CD14-positive monocyte (primary cell): ENCODE results near the gene INPP5A. TPM values are rescaled to one million over a fixed set of nuclear protein-coding genes. Genes with fewer than 3 reads are reported as not detected.

Experiments
- DNase-seq, 3 donors: peaks; one replicate each; pipeline ENCODE4 v3.0.0-alpha.2; 2011 to 2022
- H2AFZ ChIP-seq: 2 replicates; pipeline ENCODE4 v1.6.0; 2012; ENCODE audit warnings: mild to moderate bottlenecking, low read depth, low read length, inconsistent platforms; ENCODE audit not compliant: insufficient read depth, poor library complexity, severe bottlenecking
- H3K27ac ChIP-seq, 2 donors: 1 replicate in 1 of 2; 2 replicates in 1 of 2; pipeline ENCODE4 v1.5.1; 2012 to 2013; ENCODE audit warnings: low read length in 2 of 2, control low read depth in 1 of 2, inconsistent platforms in 1 of 2, low read depth in 1 of 2, mild to moderate bottlenecking in 1 of 2
- H3K27me3 ChIP-seq, 2 donors: one replicate each; pipeline versions ENCODE4 v1.6.0 to v1.6.1; 2011 to 2013; ENCODE audit warnings: low read length in 2 of 2; ENCODE audit not compliant: control insufficient read depth in 2 of 2, insufficient read depth in 2 of 2
- H3K36me3 ChIP-seq, 2 donors: replicated peaks in 1 of 2; 1 replicate in 1 of 2; 2 replicates in 1 of 2; pipeline versions ENCODE4 v1.5.1 to v1.6.1; 2012 to 2013; ENCODE audit warnings: low read length in 2 of 2, control low read depth in 1 of 2, inconsistent platforms in 1 of 2, mild to moderate bottlenecking in 1 of 2; ENCODE audit not compliant: insufficient read depth in 2 of 2, control insufficient read depth in 1 of 2
- H3K4me1 ChIP-seq, 2 donors: 1 replicate in 1 of 2; 2 replicates in 1 of 2; pipeline versions ENCODE4 v1.5.1 to v1.6.1; 2012 to 2013; ENCODE audit warnings: low read length in 2 of 2, control low read depth in 1 of 2, inconsistent platforms in 1 of 2, mild to moderate bottlenecking in 1 of 2, moderate library complexity in 1 of 2; ENCODE audit not compliant: insufficient read depth in 2 of 2, control insufficient read depth in 1 of 2
- H3K4me2 ChIP-seq: replicated peaks from 2 replicates; pipeline ENCODE3; 2012; ENCODE audit warnings: low read length, moderate library complexity, mild to moderate bottlenecking; ENCODE audit not compliant: poor library complexity, severe bottlenecking; ENCODE audit errors: extremely low read depth
- H3K4me3 ChIP-seq, 3 experiments: fragments of 200-600 bp in 1 of 3; sonication (generic) in 1 of 3; replicated peaks in 1 of 3; 1 replicate in 2 of 3; 2 replicates in 1 of 3; pipeline ENCODE4 v1.5.1; 2011 to 2013; ENCODE audit warnings: low read length in 3 of 3, mild to moderate bottlenecking in 3 of 3, control low read depth in 2 of 3, low read depth in 2 of 3, inconsistent platforms in 1 of 3, moderate library complexity in 1 of 3
- H3K79me2 ChIP-seq: 2 replicates; pipeline ENCODE4 v1.6.0; 2012; ENCODE audit warnings: mild to moderate bottlenecking, control low read depth, inconsistent platforms, low read length, moderate library complexity; ENCODE audit not compliant: insufficient read depth
- H3K9ac ChIP-seq: 2 replicates; pipeline ENCODE4 v1.6.0; 2017; ENCODE audit warnings: low read length, mild to moderate bottlenecking; ENCODE audit not compliant: insufficient read depth, poor library complexity, severe bottlenecking
- H3K9me3 ChIP-seq, 2 donors: replicated peaks in 1 of 2; 1 replicate in 1 of 2; 2 replicates in 1 of 2; pipeline versions ENCODE4 v1.5.1 to v1.6.1; 2012 to 2013; ENCODE audit warnings: low read length in 2 of 2, control low read depth in 1 of 2; ENCODE audit not compliant: control insufficient read depth in 1 of 2, insufficient read depth in 1 of 2
- H4K20me1 ChIP-seq: 2 replicates; pipeline ENCODE4 v1.6.0; 2012; ENCODE audit warnings: mild to moderate bottlenecking, low read length, control low read depth, moderate library complexity; ENCODE audit not compliant: insufficient read depth
- H3K27ac Mint-ChIP-seq, 7 donors: one replicate each; pipeline ENCODE4 v1.8.0; 2020; ENCODE audit warnings: mild to moderate bottlenecking in 7 of 7, mixed read lengths in 7 of 7, moderate library complexity in 6 of 7, inconsistent platforms in 2 of 7
- H3K27me3 Mint-ChIP-seq, 3 donors: one replicate each; pipeline ENCODE4 v1.8.0; 2021 to 2022; ENCODE audit warnings: low read depth in 3 of 3, mild to moderate bottlenecking in 3 of 3, mixed read lengths in 3 of 3, moderate library complexity in 3 of 3, inconsistent platforms in 1 of 3
- H3K36me3 Mint-ChIP-seq, 2 donors: one replicate each; pipeline ENCODE4 v1.8.0; 2020; ENCODE audit warnings: mixed read lengths in 2 of 2, inconsistent platforms in 1 of 2, mild to moderate bottlenecking in 1 of 2
- H3K4me1 Mint-ChIP-seq: one replicate; pipeline ENCODE4 v1.8.0; 2020; ENCODE audit warnings: mild to moderate bottlenecking, mixed read lengths
- H3K4me3 Mint-ChIP-seq, 2 donors: one replicate each; pipeline ENCODE4 v1.8.0; 2020; ENCODE audit warnings: mild to moderate bottlenecking in 2 of 2, mixed read lengths in 2 of 2, moderate library complexity in 1 of 2
- H3K9me3 Mint-ChIP-seq, 7 donors: one replicate each; pipeline ENCODE4 v1.8.0; 2020 to 2022; ENCODE audit warnings: mixed read lengths in 7 of 7, mild to moderate bottlenecking in 6 of 7, moderate library complexity in 6 of 7, inconsistent platforms in 2 of 7
- CTCF ChIP-seq: fragments of 200-600 bp; IDR thresholded peaks from one replicate; pipeline ENCODE4 v1.8.0; 2022; ENCODE audit warnings: antibody characterized with exemption, mild to moderate bottlenecking
- WGBS: methylation state at CpG from one replicate; pipeline ENCODE4 v1.1.5; 2013; ENCODE audit warnings: missing lambda C conversion rate; ENCODE audit not compliant: insufficient coverage; 5-methylcytosine and 5-hydroxymethylcytosine counted together
- intact Hi-C, 2 donors: fragments of 100-400 bp; cut with micrococcal nuclease; formaldehyde crosslinking; loops; one replicate each; pipeline versions ENCODE4 v1.15.0 to v1.15.1; 2023
- polyA plus RNA-seq, 3 donors: library from polyadenylated mRNA; depleted of rRNA in 1 of 3; unstranded in 2 of 3; stranded (reverse) in 1 of 3; fragments of 300-500 nt in 2 of 3; fragments of >200 nt in 1 of 3; fragmentation: Illumina TruSeq in 2 of 3; gene quantifications; 1 replicate in 2 of 3; 2 replicates in 1 of 3; pipeline ENCODE4 v1.2.3, GENCODE V29; 2012 to 2021

The INPP5A gene
- polyA plus RNA-seq, 3 donors = 0.87 to 17.2 (median 2.9) TPM

- Histone ChIP-seq H3K27ac (no peak overlapping the region), H3K27me3 (no peaks in the 10 kb centered on the region), H3K4me3 (no peak overlapping the region), H3K4me2 (no peak overlapping the region), H3K4me1 (no peaks in the 10 kb centered on the region), H4K20me1 (peaks cover 7% of the 10 kb centered on the region), H3K36me3 (peaks cover 29 to 34% of the 10 kb centered on the region in 2 donors), H3K79me2 (no peaks in the 10 kb centered on the region), H3K9ac (no peak overlapping the region), H3K9me3 (no peaks in the 10 kb centered on the region), H2AFZ (no peak overlapping the region)
- DNase-seq = no peak
- no peak for TF ChIP-seq CTCF
- intact Hi-C loops = no loop called here
- peaks cover 0 to 2% (median 0%) of the 10 kb centered on the region in 3 donors for H3K27me3 Mint-ChIP-seq
- H3K27ac Mint-ChIP-seq = no peak overlapping the region
- H3K36me3 Mint-ChIP-seq = peaks cover 37 to 66% of the 10 kb centered on the region in 2 donors
- no peak overlapping the region for H3K4me3 Mint-ChIP-seq
- 97% methylated on average over 13 of the region's 14 CpGs for WGBS
- H3K9me3 Mint-ChIP-seq = peaks cover 0 to 7% (median 0%) of the 10 kb centered on the region in 7 donors
- no peaks in the 10 kb centered on the region for H3K4me1 Mint-ChIP-seq
Measured at GRCh38 chr10:132746386-132746785, 208.8 kb downstream of the INPP5A start.

GRCh38 chr10:132746801-132747625 is 209.4 kb downstream of the INPP5A start:
- Mint-ChIP-seq H3K9me3 (peaks cover 0 to 9% (median 0%) of the 10 kb centered on the region in 7 donors), H3K4me1 (no peaks in the 10 kb centered on the region), H3K27ac (no peak overlapping the region), H3K27me3 (peaks cover 0 to 2% (median 0%) of the 10 kb centered on the region in 3 donors), H3K36me3 (peaks cover 33 to 66% of the 10 kb centered on the region in 2 donors), H3K4me3 (no peak overlapping the region)
- 98% methylated on average over 20 of the region's 29 CpGs for WGBS
- no peaks in the 10 kb centered on the region for H3K27me3 ChIP-seq
- H3K9me3 ChIP-seq = no peaks in the 10 kb centered on the region
- no peak overlapping the region for H3K4me3 ChIP-seq
- H3K27ac ChIP-seq = no peak overlapping the region
- H3K36me3 ChIP-seq = peaks cover 25 to 29% of the 10 kb centered on the region in 2 donors
- intact Hi-C loops = no loop called here
- no peaks in the 10 kb centered on the region for H3K4me1 ChIP-seq
- no peak overlapping the region for H2AFZ ChIP-seq
- no peak overlapping the region for H3K9ac ChIP-seq
- H3K4me2 ChIP-seq = no peak overlapping the region
- no peak for TF ChIP-seq CTCF
- H3K79me2 ChIP-seq = no peaks in the 10 kb centered on the region
- no peak for DNase-seq
- H4K20me1 ChIP-seq = peaks cover 7% of the 10 kb centered on the region
